GM21619 (cell line): Measurements from ENCODE around the gene FCHSD2.
A peak's percentile ranks its signal among the peaks of the same experiment; 100 is the strongest.
"Not testable (repeated sequence)": the region's sequence is repeated elsewhere in the genome, so short reads cannot be mapped to it uniquely, and the experiment has no call there.

Experiments used
- ATAC-seq: cut with Tn5 transposase; IDR thresholded peaks from one replicate; pipeline ENCODE4 v1.9.1; 2021; ENCODE audit not compliant: unreplicated experiment

The FCHSD2 gene

DNA sequence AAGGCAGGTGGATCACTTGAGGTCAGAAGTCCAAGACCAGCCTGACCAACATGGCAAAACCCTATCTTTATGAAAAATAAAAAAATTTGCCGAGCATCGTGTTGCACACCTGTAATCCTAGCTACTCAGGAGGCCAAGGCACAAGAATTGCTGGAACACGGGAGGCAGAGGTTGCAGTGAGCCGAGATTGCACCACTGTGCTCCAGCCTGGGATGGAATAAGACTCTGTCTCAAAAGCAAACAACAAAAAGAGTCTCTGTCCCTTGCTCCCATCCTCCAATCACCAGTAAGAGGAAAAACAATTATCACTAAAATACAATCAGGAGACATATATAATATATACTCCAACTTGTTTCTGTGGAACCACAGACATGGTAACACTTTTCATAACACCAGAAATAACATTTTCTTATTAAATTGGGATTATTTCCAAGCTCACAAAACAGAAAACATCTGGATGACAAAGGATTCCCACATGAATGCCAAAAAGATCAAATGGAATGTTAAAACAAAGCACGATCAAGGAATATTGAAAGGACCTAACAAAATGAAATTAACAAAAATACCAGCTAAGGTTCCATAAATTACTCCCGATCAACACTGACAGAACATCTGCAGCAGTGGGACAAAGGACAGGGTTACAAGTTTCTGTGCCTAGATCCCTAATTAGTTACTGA is 15.2 kb downstream of the FCHSD2 start:
- ATAC-seq: no peak

DNA sequence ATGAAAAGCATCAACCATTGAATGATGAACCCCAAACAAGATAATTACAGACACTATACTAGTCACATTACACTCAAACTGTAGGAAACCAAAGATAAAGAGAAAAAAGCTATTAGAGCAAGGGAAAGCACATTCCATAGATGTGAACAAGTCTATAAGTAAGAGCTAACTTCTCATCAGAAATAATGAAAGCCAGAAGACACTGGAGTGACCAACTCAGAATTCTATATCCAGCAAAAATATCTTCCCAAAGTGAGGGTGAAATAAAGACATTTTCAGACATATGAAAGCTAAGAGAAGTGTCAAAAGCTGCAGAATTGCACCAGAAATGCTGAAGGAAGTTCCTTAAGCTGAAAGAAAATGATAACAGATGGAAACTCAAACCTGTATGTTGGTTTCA is 17.3 kb downstream of the FCHSD2 start:
- ATAC-seq: no peak

DNA sequence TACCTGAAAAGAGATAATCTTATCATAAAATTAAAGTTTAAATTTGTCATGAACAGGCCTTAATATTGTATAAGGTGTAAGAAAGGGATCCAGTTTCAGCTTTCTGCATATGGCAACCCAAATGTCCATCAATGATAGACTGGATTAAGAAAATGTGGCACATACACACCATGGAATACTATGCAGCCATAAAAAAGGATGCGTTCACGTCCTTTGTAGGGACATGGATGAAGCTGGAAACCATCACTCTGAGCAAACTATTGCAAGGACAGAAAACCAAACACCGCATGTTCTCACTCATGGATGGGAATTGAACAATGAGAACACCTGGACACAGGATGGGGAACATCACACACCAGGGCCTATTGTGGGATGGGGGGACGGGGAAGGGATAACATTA is 18.2 kb downstream of the FCHSD2 start:
- ATAC-seq: not testable (repeated sequence)

DNA sequence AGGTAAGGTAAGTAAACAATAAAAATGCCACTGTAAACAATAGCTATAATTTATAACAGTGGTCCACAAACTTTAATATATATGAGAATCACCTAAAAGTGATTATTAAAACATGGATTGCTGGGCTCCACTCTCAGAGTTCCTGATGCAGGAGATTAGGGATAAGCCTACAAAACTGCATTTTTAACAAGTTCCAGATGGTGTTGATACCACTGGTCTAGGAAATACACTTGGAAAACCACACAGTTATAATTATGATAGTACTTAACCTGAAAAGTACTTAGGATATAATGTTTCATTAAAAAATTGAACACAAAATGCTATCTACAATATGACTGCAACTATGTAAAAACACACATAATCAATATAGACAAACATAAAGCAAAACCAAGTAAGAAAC is 20.4 kb downstream of the FCHSD2 start:
- no peak for ATAC-seq

DNA sequence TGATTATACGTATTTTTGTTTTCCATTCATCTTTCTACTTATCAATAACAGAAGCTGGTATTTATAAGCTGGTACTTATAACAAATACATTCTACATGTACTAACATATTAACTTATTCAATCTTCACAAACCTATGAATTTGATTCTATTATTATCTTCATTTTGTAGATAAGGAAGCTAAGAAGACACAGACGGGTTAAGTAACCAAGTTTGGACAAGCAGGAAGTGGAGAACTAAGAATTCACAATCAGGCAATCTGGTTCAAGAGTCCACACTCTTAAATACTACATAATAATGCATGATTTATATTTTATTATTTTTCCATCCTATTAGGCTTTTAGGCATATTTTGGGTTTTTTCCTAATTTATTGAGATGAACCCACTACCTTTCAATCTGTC is 25.0 kb downstream of the FCHSD2 start:
- ATAC-seq: no peak

DNA sequence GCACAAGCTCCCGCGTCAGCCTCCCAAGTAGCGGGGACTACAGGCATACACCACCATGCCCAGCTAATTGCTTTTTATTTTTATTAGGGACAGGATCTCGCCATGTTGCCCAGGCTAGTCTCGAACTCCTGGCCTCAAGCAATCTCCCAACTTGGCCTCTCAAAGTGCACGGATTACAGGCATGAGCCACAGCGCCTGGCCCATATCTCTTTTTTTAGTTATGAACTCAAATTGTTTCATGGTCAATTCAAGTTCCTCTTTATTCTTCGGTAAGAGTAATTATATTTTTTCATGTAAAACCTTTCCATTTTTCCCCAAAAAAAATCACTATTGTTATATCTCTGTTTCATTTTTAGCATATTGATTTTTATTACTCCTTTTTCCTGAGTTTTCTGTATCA is 25.5 kb downstream of the FCHSD2 start:
- ATAC-seq: no peak

DNA sequence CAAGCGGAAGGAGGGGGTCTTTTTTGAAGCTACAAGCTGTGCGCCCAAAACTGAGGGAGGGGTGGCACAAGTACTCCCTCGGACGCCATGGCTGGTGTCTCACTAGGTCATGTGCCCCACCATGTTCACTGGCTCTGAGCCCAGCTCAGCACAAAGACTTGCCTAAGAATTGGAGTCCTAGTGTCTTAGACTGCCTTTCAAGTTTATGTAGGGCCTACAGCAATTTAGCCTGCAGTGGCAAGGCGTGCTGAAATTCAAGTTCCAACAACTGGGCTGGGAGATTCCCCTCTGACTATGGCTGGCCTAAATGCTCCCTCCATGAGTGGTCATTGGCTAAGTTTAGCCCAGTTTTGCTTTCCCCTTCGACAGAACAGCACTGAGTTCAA is 27.3 kb downstream of the FCHSD2 start:
- ATAC-seq: no peak

DNA sequence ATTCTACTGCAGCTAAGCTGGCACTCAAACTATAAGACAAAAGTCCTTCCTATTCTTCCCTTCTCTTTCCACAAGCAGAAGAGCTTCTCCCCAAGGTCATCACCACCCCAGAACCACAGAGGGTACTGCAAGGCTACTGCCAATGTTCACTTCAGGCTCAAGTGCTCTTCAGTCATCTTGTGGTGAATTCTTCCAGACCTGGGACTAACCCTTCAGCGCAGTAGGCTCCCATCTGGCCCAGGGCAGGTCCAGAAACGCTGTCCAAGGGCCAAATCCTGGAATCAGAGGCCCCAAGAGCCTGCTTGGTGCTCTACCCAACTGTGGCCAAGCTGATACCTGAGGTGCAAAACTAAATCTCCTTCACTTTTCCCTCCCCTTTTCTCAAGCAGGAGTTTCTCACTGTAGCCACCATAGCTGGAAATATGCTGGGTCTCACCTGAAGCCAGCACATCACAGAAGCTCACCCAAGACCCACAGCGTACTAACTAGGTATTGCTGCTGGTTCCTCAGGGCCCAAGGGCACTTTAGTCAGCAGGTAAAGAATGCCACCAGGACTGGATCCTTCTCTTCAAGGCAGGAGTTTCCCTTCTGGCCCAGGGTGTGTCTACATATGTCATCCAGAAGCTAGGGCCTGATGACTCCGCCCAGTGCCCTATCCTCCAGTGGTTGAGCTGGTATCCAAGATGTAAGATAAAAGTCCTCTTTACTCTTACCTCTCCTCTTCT is 27.8 kb downstream of the FCHSD2 start:
- ATAC-seq: no peak

DNA sequence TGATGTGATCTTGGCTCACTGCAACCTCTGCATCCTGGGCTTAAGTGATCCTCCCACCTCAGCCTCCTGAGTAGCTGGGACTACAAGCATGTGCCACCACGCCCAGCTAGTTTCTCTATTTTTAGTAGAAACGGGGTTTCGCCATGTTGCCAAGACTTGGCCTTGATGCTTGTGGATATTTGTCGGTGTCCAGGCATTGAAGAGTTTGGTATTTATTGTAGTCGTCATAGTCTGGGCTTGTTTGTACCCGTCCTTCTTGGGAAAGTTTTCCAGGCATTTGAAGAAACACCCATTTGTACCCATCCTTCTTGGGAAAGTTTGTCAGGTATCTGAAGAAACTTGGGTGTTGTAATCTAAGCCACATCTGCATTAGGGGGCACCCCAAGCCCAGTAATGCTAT is 28.7 kb downstream of the FCHSD2 start:
- ATAC-seq: no peak

DNA sequence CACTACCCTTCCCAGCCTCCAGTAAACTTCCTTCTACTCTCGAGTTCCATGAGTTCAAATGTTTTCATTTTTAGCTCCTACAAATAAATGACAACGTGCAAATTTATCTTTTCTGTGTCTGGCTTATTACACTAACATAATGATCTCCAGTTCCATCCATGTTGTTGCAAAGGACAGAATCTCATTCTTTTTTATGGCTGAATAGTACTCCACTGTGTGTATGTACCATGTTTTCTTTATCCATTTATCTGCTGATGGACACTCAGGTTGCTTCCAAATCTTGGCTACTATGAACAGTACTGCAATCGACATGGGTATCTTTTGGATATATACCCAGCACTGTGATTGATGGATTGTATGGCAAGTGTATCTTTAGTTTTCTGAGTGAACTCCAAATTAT is 34.5 kb downstream of the FCHSD2 start:
- ATAC-seq: no peak

DNA sequence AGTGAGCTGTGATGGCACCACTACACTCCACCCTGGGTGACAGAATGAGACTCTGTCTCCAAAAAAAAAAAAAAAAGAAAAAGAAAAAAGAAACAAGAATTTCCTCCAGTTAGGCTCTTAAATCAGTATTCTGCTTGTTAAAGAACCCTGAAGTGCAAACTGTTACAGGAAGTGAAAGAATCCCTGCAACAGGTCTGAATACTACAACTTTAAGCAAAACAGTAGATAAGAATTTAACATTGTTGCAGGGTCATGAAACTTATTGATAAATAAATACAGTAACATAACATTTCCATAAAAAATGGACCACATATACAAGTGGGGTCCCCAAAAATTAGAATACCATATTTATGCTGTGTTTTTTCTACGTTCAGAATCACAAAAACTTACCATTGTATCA is 35.8 kb downstream of the FCHSD2 start:
- ATAC-seq: no peak

DNA sequence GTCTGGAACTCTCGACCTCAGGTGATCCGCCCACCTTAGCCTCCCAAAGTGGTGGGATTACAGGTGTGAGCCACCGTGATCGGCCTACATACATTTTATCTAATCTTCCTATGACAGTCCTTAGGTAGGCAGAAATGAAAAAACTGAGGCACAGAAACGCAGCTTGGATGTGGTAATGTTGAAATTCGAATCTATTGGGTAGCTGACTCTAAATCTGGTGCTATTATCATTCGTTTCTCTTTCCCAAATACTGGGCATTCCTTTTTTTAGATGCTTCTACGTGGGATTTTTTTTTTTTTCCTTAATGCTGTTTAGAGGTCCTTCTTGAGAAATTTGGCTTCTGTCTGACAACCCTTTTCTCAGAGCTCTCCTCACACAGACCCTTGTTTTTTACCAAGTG is 41.5 kb downstream of the FCHSD2 start:
- ATAC-seq: no peak

DNA sequence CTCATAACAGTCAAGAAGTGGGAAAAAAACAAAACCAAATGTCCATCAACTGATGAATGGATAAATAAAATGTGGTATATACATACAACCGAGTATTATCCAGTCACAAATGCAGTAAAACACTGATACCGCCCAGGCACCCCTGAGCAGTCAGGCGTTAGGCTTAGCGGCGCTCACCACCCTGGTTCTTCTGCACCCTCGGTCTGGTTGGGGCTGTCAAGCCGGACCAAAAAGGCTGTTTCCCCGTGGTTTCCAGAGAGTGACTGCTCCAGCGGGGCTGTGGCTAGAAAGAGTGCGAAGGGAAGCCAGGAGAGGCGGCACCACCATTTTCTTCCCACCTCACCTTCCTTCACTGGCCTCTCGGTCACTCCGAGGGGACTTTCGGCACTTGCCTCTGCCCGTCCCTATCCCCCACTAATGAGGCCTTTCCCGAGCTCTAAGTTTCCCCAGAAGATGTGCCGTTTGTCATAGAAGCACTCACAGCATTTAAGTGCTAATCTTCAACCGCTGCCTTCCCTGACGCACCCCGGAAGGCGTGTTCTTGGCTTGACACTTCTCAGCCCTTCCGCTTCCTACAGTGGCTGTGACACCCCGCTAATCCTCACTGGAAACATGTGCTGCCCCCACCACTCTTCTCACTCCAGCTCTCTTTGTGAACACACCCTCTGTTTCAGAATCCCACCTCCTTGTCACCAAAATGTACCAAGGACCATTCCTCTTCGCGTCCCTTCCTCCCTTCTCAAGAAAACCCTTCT is 42.4 kb downstream of the FCHSD2 start:
- ATAC-seq: no peak

DNA sequence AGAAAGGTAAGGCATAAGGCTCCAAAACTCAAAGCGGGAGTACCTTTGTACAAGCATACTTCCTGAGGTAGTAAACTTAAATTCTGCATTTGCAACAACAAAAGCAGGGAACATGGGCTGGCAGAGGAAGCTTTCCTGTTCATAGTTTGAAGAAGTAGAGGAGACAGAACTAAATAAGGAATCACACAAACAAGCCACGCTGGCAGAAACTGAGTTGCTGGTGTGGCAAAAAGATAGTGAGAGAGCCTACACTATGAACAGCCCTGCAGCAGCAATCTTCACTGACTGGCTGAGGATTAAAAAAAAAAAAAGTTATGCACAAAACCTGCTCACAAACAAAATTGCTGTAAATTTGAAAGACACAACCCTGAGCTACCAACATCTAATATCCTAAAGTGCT is 46.5 kb downstream of the FCHSD2 start:
- no peak for ATAC-seq

DNA sequence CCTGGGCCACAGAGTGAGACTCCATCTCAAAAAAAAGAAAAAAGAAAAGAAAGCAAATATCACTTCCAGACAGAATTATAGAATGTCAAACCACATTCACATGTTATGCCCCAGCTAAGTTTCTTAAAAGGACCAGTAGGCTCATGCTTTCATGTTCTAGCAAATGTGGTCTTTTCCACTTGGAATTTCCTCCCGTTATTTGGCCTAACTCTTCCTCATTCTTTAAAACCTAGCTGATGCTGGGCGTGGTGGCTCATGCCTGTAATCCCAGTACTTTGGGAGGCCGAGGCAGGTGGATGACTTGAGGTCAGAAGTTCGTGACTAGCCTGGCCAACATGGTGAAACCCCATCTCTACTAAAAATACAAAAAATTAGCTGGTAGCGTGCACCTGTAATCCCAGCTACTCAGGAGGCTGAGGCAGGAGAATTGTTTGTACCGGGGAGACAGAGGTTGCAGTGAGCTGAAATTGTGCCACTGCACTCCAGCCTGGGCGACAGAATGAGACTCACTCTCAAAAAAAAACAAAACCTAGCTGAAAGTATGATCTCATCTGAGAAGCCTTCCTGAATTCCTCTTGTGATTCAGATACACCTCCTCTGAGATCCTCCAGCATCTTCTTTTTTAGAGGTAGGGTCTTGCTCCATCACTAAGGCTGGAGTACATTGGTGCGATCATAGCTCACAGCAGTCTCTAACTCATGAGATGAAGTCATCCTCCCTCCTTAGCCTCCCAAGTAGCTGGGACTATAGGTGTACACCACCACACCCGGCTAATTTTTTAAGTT is 50.4 kb downstream of the FCHSD2 start:
- no peak for ATAC-seq

DNA sequence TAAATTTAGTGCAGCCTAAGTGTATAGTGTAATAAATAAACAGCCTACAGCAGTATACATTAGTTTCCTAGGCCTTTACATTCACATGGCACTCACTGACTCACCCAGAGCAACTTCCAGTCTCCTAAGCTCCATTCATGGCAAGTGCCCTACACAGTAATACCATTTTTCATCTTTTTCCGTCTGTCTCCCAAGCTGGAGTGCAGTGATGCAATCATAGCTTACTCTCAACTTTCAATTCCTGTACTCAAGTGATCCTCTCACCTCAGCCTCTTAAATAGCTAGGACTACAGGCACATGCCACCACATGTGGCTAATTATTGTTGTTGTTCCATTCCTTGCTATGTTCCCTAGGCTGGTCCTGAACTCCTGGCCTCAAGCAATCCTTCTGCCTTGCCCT is 54.4 kb downstream of the FCHSD2 start:
- ATAC-seq: no peak

DNA sequence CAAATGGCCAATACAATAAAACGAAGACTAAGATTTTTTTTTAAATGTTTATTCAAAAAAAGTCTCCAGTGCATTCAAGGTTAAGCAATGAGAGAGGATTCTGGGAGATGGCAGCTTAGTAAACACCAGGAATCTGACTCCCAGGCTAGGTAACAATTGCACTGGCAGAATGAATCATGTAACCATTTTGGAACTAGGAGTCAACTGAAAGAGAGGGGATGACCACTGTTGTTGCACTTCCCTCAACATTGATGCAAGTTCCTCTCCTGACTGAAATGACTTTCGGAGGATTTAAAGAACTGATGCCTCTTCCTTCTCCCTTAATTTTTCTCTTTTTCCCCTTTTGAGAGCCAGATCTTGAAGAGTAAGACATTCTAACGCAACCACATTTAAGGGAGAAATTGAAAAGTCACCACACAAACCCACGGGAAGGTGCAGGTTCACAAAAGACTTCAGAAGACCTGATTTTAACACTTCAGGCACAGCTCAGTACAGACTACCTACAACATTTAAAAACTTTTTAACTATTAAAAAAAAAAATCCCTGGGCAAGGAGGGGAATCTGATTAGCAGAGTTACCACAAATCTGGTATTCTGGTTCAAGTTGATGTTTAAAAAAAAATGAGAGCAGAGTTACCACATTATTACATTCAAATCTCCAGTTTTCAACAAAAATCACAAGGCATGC is 56.8 kb downstream of the FCHSD2 start:
- no peak for ATAC-seq

DNA sequence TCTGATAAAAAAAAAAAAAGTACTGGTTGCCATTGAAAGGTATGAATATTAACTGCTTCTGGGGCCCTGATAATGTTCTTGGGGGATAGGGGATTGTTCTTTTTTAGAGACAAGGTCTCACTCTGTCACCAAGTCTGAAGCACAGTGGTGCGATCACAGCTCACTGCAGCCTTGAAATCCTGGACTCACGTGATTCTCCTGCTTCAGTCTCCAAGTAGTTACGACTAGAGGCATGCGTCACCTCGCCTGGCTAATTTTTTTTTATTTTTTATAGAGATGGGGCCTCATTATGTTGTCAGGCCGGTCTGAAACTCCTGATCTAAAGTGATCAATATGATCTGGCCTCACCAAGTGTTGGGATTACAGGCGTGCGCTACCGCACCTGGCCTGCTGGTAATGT is 63.5 kb downstream of the FCHSD2 start:
- ATAC-seq: no peak

DNA sequence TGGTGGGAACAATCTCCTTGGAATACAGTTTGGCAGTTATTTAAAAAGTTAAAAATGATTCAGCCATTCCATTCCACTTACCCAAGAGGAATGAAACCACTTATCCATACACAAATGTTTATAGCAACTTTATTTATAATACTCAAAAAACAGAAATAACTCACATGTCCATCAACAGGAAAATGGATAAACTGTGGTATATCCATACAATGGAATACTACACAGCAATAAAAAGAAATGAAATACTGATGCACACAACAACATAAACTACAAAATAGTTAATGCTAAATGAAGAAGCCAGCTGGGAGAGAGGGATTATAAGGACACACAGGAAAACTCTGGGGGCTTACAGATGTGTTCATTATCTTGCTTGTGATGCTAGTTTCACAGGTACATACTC is 64.7 kb downstream of the FCHSD2 start:
- no peak for ATAC-seq

DNA sequence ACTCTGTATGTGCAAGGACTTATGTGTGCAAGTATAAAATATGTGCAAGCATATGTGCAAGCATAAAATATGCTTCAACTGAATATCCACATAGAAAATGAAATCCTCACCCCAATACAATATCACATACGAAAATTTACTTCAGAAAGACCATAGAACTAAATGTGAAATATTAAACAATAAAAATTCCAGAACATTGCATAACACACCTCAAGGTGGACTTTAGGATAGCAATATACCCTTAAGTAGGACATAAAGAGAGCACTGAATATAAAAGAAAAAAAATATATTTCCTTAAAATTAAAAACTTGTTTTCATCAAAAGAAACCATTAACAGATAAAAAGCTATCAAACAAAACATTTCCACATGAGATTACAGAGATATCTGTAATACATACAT is 67.8 kb downstream of the FCHSD2 start:
- ATAC-seq: no peak

DNA sequence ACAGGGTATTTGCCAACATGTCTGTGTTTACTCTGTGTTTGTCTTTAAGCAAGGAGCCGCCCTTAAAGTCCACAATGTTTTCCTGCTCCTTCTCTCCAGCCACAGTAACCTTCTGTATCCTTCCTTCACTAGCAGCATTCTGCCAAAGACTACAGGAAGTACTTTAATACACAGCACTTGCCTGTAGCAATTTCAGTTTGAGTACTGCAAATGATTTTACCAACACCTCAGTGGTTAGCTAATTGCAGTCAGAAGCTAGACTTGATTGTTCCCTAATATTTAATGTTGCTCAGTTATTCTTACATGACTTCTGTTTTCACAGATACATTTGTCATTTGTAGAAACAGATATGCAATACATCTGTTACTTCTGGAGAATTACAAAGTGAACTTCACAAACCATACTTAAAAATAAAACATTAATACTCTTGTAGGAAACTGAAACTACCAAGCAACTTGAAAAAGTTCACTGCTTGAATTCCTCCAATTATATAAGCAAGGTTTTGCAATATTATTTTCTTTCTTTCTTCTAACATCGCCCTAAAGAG is 69.1 kb downstream of the FCHSD2 start:
- peak; percentile 70 for ATAC-seq
